B cell (primary cell): ENCODE measurements around the gene KCNQ5.

ENCODE experiments used
- EZH2 ChIP-seq: IDR thresholded peaks from 2 replicates; pipeline ENCODE4 v1.6.1; 2012; ENCODE audit warnings: borderline replicate concordance, low read depth, mild to moderate bottlenecking, moderate library complexity, low read length; ENCODE audit not compliant: insufficient read depth, poor library complexity, severe bottlenecking
- TF ChIP-seq, protein P1 (sequence below): fragments of 200-600 bp; IDR thresholded peaks from one replicate; pipeline ENCODE4 v1.8.0; 2022; ENCODE audit warnings: antibody characterized with exemption, mild to moderate bottlenecking

GRCh38 chr6:73078908-73079610 lies 457.2 kb downstream of the KCNQ5 start:
- no peak for TF ChIP-seq EZH2
- TF ChIP-seq, protein P1, sequence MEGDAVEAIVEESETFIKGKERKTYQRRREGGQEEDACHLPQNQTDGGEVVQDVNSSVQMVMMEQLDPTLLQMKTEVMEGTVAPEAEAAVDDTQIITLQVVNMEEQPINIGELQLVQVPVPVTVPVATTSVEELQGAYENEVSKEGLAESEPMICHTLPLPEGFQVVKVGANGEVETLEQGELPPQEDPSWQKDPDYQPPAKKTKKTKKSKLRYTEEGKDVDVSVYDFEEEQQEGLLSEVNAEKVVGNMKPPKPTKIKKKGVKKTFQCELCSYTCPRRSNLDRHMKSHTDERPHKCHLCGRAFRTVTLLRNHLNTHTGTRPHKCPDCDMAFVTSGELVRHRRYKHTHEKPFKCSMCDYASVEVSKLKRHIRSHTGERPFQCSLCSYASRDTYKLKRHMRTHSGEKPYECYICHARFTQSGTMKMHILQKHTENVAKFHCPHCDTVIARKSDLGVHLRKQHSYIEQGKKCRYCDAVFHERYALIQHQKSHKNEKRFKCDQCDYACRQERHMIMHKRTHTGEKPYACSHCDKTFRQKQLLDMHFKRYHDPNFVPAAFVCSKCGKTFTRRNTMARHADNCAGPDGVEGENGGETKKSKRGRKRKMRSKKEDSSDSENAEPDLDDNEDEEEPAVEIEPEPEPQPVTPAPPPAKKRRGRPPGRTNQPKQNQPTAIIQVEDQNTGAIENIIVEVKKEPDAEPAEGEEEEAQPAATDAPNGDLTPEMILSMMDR: no peak
